Right lobe of liver (tissue), 4 donors: ENCODE results near the gene FURIN.

ENCODE experiments used
- POLR2A ChIP-seq: fragments of 450-650 bp; IDR thresholded peaks from one replicate; pipeline ENCODE4 v1.6.1; 2017; ENCODE audit warnings: antibody characterized with exemption, mild to moderate bottlenecking
- TF ChIP-seq, protein P1 (sequence below), 4 donors: fragments of 200-600 bp in 3 of 4; fragments of 450-650 bp in 1 of 4; IDR thresholded peaks; one replicate each; pipeline versions ENCODE4 v1.5.1 to v1.8.0; 2016 to 2022; ENCODE audit warnings: antibody characterized with exemption in 4 of 4, mild to moderate bottlenecking in 2 of 4
- donor health status: DM: no; HTN: no; CAD: no.
- donor health status: DM: no; HTN: no; CAD: no.
- donor health status: DM: no; HTN: yes; CAD: no.

DNA sequence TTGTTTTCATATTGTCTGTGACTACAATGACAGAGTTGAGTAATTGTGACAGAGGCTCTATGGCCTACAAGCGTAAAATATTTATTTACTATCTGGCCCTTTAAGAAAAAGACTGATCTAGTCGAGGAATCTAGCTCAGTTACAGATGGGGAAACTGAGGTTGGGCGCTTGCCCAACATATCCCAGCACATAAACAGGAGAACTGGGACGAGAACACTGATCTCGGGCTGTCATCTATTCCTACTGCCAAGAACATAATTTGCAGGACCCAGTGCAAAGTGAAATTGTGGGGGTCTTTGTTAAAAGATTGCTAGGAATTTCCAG is 17.9 kb downstream of the FURIN start:
- TF ChIP-seq, protein P1, sequence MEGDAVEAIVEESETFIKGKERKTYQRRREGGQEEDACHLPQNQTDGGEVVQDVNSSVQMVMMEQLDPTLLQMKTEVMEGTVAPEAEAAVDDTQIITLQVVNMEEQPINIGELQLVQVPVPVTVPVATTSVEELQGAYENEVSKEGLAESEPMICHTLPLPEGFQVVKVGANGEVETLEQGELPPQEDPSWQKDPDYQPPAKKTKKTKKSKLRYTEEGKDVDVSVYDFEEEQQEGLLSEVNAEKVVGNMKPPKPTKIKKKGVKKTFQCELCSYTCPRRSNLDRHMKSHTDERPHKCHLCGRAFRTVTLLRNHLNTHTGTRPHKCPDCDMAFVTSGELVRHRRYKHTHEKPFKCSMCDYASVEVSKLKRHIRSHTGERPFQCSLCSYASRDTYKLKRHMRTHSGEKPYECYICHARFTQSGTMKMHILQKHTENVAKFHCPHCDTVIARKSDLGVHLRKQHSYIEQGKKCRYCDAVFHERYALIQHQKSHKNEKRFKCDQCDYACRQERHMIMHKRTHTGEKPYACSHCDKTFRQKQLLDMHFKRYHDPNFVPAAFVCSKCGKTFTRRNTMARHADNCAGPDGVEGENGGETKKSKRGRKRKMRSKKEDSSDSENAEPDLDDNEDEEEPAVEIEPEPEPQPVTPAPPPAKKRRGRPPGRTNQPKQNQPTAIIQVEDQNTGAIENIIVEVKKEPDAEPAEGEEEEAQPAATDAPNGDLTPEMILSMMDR (IDR thresholded peaks at IDR 0.05) = peak in 1 of 4 donors; percentile 12
- TF ChIP-seq POLR2A = no peak
